H1 (cell line): ENCODE data around the gene HARS1. TPM values are rescaled to one million over a fixed set of nuclear protein-coding genes. Genes with fewer than 3 reads are reported as not detected.
A peak's percentile ranks its signal among the peaks of the same experiment; 100 is the strongest.
"Not testable (repeated sequence)": the region's sequence is repeated elsewhere in the genome, so short reads cannot be mapped to it uniquely, and the experiment has no call there.

Experiments
- CTCF ChIA-PET: fragments of 300-600 bp; sonication (Branson Sonifier 250); formaldehyde crosslinking; loops from one replicate; lab custom pipeline; 2021; ENCODE audit not compliant: partially characterized antibody; lab: Charles Lee
- POLR2A ChIA-PET: fragments of 300-600 bp; sonication (Branson Sonifier 250); formaldehyde crosslinking; loops from one replicate; lab custom pipeline; 2021; ENCODE audit warnings: inconsistent platforms; ENCODE audit not compliant: partially characterized antibody; lab: Charles Lee
- DNase-seq, 2 experiments: peaks; one replicate each; pipeline versions ENCODE4 v3.0.0 to v3.0.0-alpha.2; 2010 to 2022; ENCODE audit warnings: low spot score in 2 of 2, low read depth in 1 of 2, mixed read lengths in 1 of 2
- FAIRE-seq: peaks from 2 replicates; lab custom pipeline; 2011; peaks lifted over from hg19 to GRCh38; lab: Jason Lieb, UNC
- H2AFZ ChIP-seq: 2 replicates; pipeline ENCODE4 v1.8.1; 2012; ENCODE audit warnings: low read length, inconsistent platforms
- H2AK5ac ChIP-seq: 2 replicates; pipeline ENCODE4 v1.6.1; 2013; ENCODE audit warnings: low read depth, low read length
- H2BK120ac ChIP-seq: replicated peaks from 2 replicates; pipeline ENCODE3; 2013; ENCODE audit warnings: low read depth, low read length, inconsistent platforms
- H2BK12ac ChIP-seq: 2 replicates; pipeline ENCODE4 v1.6.1; 2013; ENCODE audit warnings: low read depth, low read length
- H2BK15ac ChIP-seq: 2 replicates; pipeline ENCODE4 v1.6.1; 2013; ENCODE audit warnings: low read length
- H2BK20ac ChIP-seq: 2 replicates; pipeline ENCODE4 v1.6.1; 2013; ENCODE audit warnings: low read length
- H2BK5ac ChIP-seq: 2 replicates; pipeline ENCODE4 v1.6.1; 2013; ENCODE audit warnings: low read depth, low read length
- H3K14ac ChIP-seq: 2 replicates; pipeline ENCODE4 v1.6.1; 2013; ENCODE audit warnings: inconsistent platforms; ENCODE audit not compliant: insufficient read length
- H3K18ac ChIP-seq: 2 replicates; pipeline ENCODE4 v1.6.1; 2013; ENCODE audit warnings: low read length; ENCODE audit errors: extremely low read depth
- H3K23ac ChIP-seq: 2 replicates; pipeline ENCODE4 v1.6.1; 2013; ENCODE audit warnings: inconsistent platforms; ENCODE audit not compliant: insufficient read length
- H3K23me2 ChIP-seq: 2 replicates; pipeline ENCODE4 v1.6.1; 2013; ENCODE audit warnings: low read depth, low read length
- H3K27ac ChIP-seq: 2 replicates; pipeline ENCODE4 v1.6.1; 2011; ENCODE audit warnings: low read depth, low read length, inconsistent platforms
- H3K27me3 ChIP-seq, 4 experiments: replicated peaks in 1 of 4; 1 replicate in 1 of 4; 2 replicates in 3 of 4; pipeline versions ENCODE4 v1.6.1 to v1.8.1; 2011 to 2013; ENCODE audit warnings: low read length in 3 of 4, mild to moderate bottlenecking in 3 of 4, inconsistent platforms in 2 of 4, mixed read lengths in 2 of 4, moderate library complexity in 1 of 4; ENCODE audit not compliant: control insufficient read depth in 3 of 4, insufficient read depth in 3 of 4; ENCODE audit errors: extremely low read depth in 1 of 4
- H3K36me3 ChIP-seq, 4 experiments: 2 replicates each; pipeline versions ENCODE4 v1.6.1 to v1.8.1; 2011 to 2013; ENCODE audit warnings: mild to moderate bottlenecking in 4 of 4, low read length in 3 of 4, moderate library complexity in 2 of 4, control low read depth in 1 of 4, inconsistent platforms in 1 of 4; ENCODE audit not compliant: insufficient read depth in 4 of 4, control insufficient read depth in 2 of 4
- H3K4ac ChIP-seq: replicated peaks from 2 replicates; pipeline ENCODE3; 2013; ENCODE audit warnings: low read length, low read depth, mixed read lengths, inconsistent platforms; ENCODE audit not compliant: insufficient read length
- H3K4me1 ChIP-seq, 4 experiments: replicated peaks in 1 of 4; 1 replicate in 1 of 4; 2 replicates in 3 of 4; pipeline versions ENCODE4 v1.6.1 to v1.8.1; 2011 to 2013; ENCODE audit warnings: low read length in 3 of 4, inconsistent platforms in 2 of 4, mixed read lengths in 1 of 4; ENCODE audit not compliant: insufficient read depth in 4 of 4, control insufficient read depth in 3 of 4
- H3K4me2 ChIP-seq, 2 experiments: 2 replicates each; pipeline versions ENCODE4 v1.6.1 to v1.8.1; 2011 to 2013; ENCODE audit warnings: low read depth in 2 of 2, low read length in 2 of 2, control low read depth in 1 of 2, inconsistent platforms in 1 of 2, mild to moderate bottlenecking in 1 of 2; ENCODE audit not compliant: insufficient read depth in 1 of 2
- H3K4me3 ChIP-seq, 4 experiments: fragments of 200-600, 300-600 bp in 1 of 4; sonication (generic), shearing (Covaris generic), sonication (Bioruptor Twin) in 1 of 4; 2 replicates each; pipeline versions ENCODE4 v1.5.1 to v1.8.1; 2011 to 2016; ENCODE audit warnings: low read length in 4 of 4, low read depth in 3 of 4, control low read depth in 2 of 4, inconsistent platforms in 2 of 4, mild to moderate bottlenecking in 2 of 4, mixed read lengths in 1 of 4, moderate library complexity in 1 of 4; ENCODE audit not compliant: insufficient read depth in 2 of 4; ENCODE audit errors: extremely low read depth in 1 of 4
- H3K56ac ChIP-seq: replicated peaks from 2 replicates; pipeline ENCODE3; 2013; ENCODE audit warnings: low read depth, mild to moderate bottlenecking, mixed read lengths, low read length, inconsistent platforms; ENCODE audit not compliant: insufficient read length
- H3K79me1 ChIP-seq: 2 replicates; pipeline ENCODE4 v1.6.1; 2013; ENCODE audit warnings: low read depth, low read length, control low read depth
- H3K79me2 ChIP-seq, 2 experiments: 2 replicates each; pipeline versions ENCODE4 v1.6.1 to v1.8.1; 2012 to 2013; ENCODE audit warnings: low read length in 2 of 2, mild to moderate bottlenecking in 2 of 2, inconsistent platforms in 1 of 2; ENCODE audit not compliant: insufficient read depth in 2 of 2, control insufficient read depth in 1 of 2
- H3K9ac ChIP-seq, 4 experiments: replicated peaks in 1 of 4; 1 replicate in 1 of 4; 2 replicates in 3 of 4; pipeline versions ENCODE4 v1.6.1 to v1.8.1; 2011 to 2013; ENCODE audit warnings: low read depth in 3 of 4, low read length in 3 of 4, control low read depth in 2 of 4, mild to moderate bottlenecking in 2 of 4, moderate library complexity in 2 of 4, inconsistent platforms in 1 of 4; ENCODE audit errors: extremely low read depth in 1 of 4
- H3K9me3 ChIP-seq, 2 experiments: 2 replicates each; pipeline versions ENCODE4 v1.6.1 to v1.8.1; 2012 to 2013; ENCODE audit warnings: mild to moderate bottlenecking in 2 of 2, moderate library complexity in 2 of 2, control low read depth in 1 of 2, inconsistent platforms in 1 of 2, low read depth in 1 of 2, low read length in 1 of 2, mixed read lengths in 1 of 2; ENCODE audit not compliant: insufficient read depth in 2 of 2
- H4K20me1 ChIP-seq, 2 experiments: replicated peaks in 1 of 2; 2 replicates each; pipeline versions ENCODE3 to v1.8.1; 2011 to 2013; ENCODE audit warnings: inconsistent platforms in 2 of 2, low read length in 2 of 2, mild to moderate bottlenecking in 1 of 2; ENCODE audit not compliant: insufficient read depth in 2 of 2, control insufficient read depth in 1 of 2
- H4K5ac ChIP-seq: 2 replicates; pipeline ENCODE4 v1.6.1; 2013; ENCODE audit warnings: low read length, low read depth, mixed read lengths, inconsistent platforms; ENCODE audit not compliant: insufficient read length
- H4K8ac ChIP-seq: 2 replicates; pipeline ENCODE4 v1.8.0; 2013; ENCODE audit warnings: mild to moderate bottlenecking, moderate library complexity, low read length, inconsistent platforms; ENCODE audit not compliant: insufficient read depth; ENCODE audit errors: extremely low read depth
- H4K91ac ChIP-seq: replicated peaks from 2 replicates; pipeline ENCODE3; 2013; ENCODE audit warnings: low read length, mixed read lengths, inconsistent platforms; ENCODE audit not compliant: insufficient read length
- WGBS, 2 experiments: shearing (Covaris generic) in 1 of 2; methylation state at CpG; one replicate each; pipeline versions ENCODE4 v1.1.6 to v1.1.7; 2013 to 2015; ENCODE audit warnings: low lambda C conversion rate in 2 of 2, mixed read lengths in 2 of 2, inconsistent platforms in 1 of 2, low coverage in 1 of 2, missing lambda C conversion rate in 1 of 2; ENCODE audit not compliant: insufficient replicate concordance in 2 of 2, insufficient coverage in 1 of 2, insufficient read length in 1 of 2; ENCODE audit errors: extremely low coverage in 1 of 2, missing lambda C conversion rate in 1 of 2; 5-methylcytosine and 5-hydroxymethylcytosine counted together
- microRNA-seq, 2 experiments: library from miRNA; unstranded; fragments of <30 nt; microRNA quantifications; one replicate each; pipeline versions ENCODE4 to v1.2.0, GENCODE V29; 2016 to 2020; ENCODE audit warnings: borderline microRNAs expressed in 2 of 2, borderline number of aligned reads in 2 of 2, borderline replicate concordance in 1 of 2
- polyA plus RNA-seq, 7 experiments: library from polyadenylated mRNA; depleted of rRNA in 3 of 7; stranded (reverse) in 5 of 7; unstranded in 2 of 7; fragments of >200 nt in 5 of 7; fragments of 200-250 nt in 2 of 7; gene quantifications; 1 replicate in 5 of 7; 2 replicates in 1 of 7; 4 replicates in 1 of 7; pipeline versions ENCODE4 v1.2.1 to v1.2.3, GENCODE V29; 2011 to 2013; ENCODE audit warnings: missing spikeins in 2 of 7, mixed read lengths in 2 of 7
- small RNA-seq: library from polyadenylated mRNA; stranded (forward); fragments of <200 nt; extraction: miRNeasy Mini kit (QIAGEN cat#:217004); gene quantifications from one replicate; pipeline ENCODE3, GENCODE V24; 2013; ENCODE audit not compliant: insufficient read depth
- total RNA-seq: library from RNA; stranded (reverse); fragmentation: NEBNext Ultra II Directional; extraction: Animal tissue kit (Norgen Biotek cat#: 25700); gene quantifications from 2 replicates; pipeline ENCODE4 v1.2.1, GENCODE V29; 2021

Gene HARS1
- total and polyA plus RNA-seq, 2 of the 8 experiments (the other 6 are each of a cell fraction or from before 2014, with no cell fraction given), result 27.8 to 56.8 TPM

- 87% methylated on average over 10 of the region's 10 CpGs; no CpG with 5 or more reads in 1 of the 2 experiments for WGBS, 2 experiments
- H3K4me1 ChIP-seq, H4K20me1 ChIP-seq, H2AK5ac ChIP-seq, H2BK12ac ChIP-seq, H3K27ac ChIP-seq, H3K9ac ChIP-seq, H2BK120ac ChIP-seq, H4K8ac ChIP-seq, H2AFZ ChIP-seq, H3K4ac ChIP-seq, H3K27me3 ChIP-seq, H4K91ac ChIP-seq, H2BK5ac ChIP-seq, H3K56ac ChIP-seq, H3K79me2 ChIP-seq, H2BK20ac ChIP-seq, H3K18ac ChIP-seq, H3K23me2 ChIP-seq, DNase-seq, H3K4me3 ChIP-seq, H3K36me3 ChIP-seq, FAIRE-seq, H3K14ac ChIP-seq, H3K79me1 ChIP-seq, H4K5ac ChIP-seq, H3K23ac ChIP-seq, H2BK15ac ChIP-seq, H3K4me2 ChIP-seq: not testable (repeated sequence)
- ChIA-PET CTCF (interaction anchor here (1.0 kb wide), 1 partner anchor 10 kb away, joined by 8 read pairs; no protein-coding TSS in a partner anchor), POLR2A (interaction anchor here (1.2 kb wide), 1 partner anchor 77 kb away, joined by 4 read pairs; the partner anchor contains the start of gene EIF4EBP3)
- peaks cover 30 to 42% of the 10 kb centered on the region in 2 experiments for H3K9me3 ChIP-seq
Measured at GRCh38 chr5:140624886-140625285, 66.3 kb downstream of the HARS1 start.

Small RNA genes lying within 50 kb of the gene (microRNA-seq; reads per million reads assigned to microRNA genes)
- gene MIR3655, result 0 to 0.20 reads per million in 2 experiments

Small RNA genes lying within 50 kb of the gene (small RNA-seq; reads per million reads assigned to genes)
- gene VTRNA1-1 (70.3 reads per million, percentile 97 among the genes with 10 or more reads in this experiment), gene VTRNA1-2 (not detected), gene VTRNA1-3 (9.4 reads per million, percentile 80 among the genes with 10 or more reads in this experiment)

Other genes with a start within 250 kb of the HARS1 start
- gene EIF4EBP3, start 143.7 kb downstream of the HARS1 start, total RNA-seq, result 8.9 and 11.7 TPM in 2 replicates
- 11.0 and 11.1 TPM in 2 replicates for gene EIF4EBP3, start 143.7 kb downstream of the HARS1 start, polyA plus RNA-seq (2011; rRNA removed)
- 34.3 and 39.4 TPM in 2 replicates for gene SRA1, start 133.9 kb downstream of the HARS1 start, total RNA-seq
- 26.0 and 27.4 TPM in 2 replicates for gene SRA1, start 133.9 kb downstream of the HARS1 start, polyA plus RNA-seq (2011; rRNA removed)
- gene APBB3, start 126.8 kb downstream of the HARS1 start, total RNA-seq, result 12.0 and 16.0 TPM in 2 replicates
- 21.9 and 30.0 TPM in 2 replicates for gene APBB3, start 126.8 kb downstream of the HARS1 start, polyA plus RNA-seq (2011; rRNA removed)
- 78.6 and 81.9 TPM in 2 replicates for gene SLC35A4, start 126.5 kb downstream of the HARS1 start, total RNA-seq
- 131 and 133 TPM in 2 replicates for gene SLC35A4, start 126.5 kb downstream of the HARS1 start, polyA plus RNA-seq (2011; rRNA removed)
- 0.48 TPM in 1 of 2 replicates, not detected in the other for gene CD14, start 58.2 kb downstream of the HARS1 start, total RNA-seq
- gene CD14, start 58.2 kb downstream of the HARS1 start, polyA plus RNA-seq (2011; rRNA removed), result 0.15 and 0.24 TPM in 2 replicates
- gene TMCO6, start 51.9 kb downstream of the HARS1 start, total RNA-seq, result 21.9 and 29.0 TPM in 2 replicates
- 40.9 and 53.6 TPM in 2 replicates for gene TMCO6, start 51.9 kb downstream of the HARS1 start, polyA plus RNA-seq (2011; rRNA removed)
- 75.2 and 77.1 TPM in 2 replicates for gene NDUFA2, start 43.7 kb downstream of the HARS1 start, total RNA-seq
- gene NDUFA2, start 43.7 kb downstream of the HARS1 start, polyA plus RNA-seq (2011; rRNA removed), result 146 and 154 TPM in 2 replicates
- gene IK, start 43.5 kb downstream of the HARS1 start, total RNA-seq, result 57.4 and 63.4 TPM in 2 replicates
- gene IK, start 43.5 kb downstream of the HARS1 start, polyA plus RNA-seq (2011; rRNA removed), result 25.3 and 41.7 TPM in 2 replicates
- gene WDR55, start 26.5 kb downstream of the HARS1 start, total RNA-seq, result 22.7 and 22.8 TPM in 2 replicates
- 15.3 and 19.5 TPM in 2 replicates for gene WDR55, start 26.5 kb downstream of the HARS1 start, polyA plus RNA-seq (2011; rRNA removed)
- gene DND1, start 17.8 kb downstream of the HARS1 start, total RNA-seq, result 0.41 and 0.84 TPM in 2 replicates
- 2.1 and 3.5 TPM in 2 replicates for gene DND1, start 17.8 kb downstream of the HARS1 start, polyA plus RNA-seq (2011; rRNA removed)
- 21.4 and 23.1 TPM in 2 replicates for gene HARS2, start 85 bp upstream of the HARS1 start, total RNA-seq
- gene HARS2, start 85 bp upstream of the HARS1 start, polyA plus RNA-seq (2011; rRNA removed), result 12.9 and 16.1 TPM in 2 replicates
- 56.8 and 58.8 TPM in 2 replicates for gene ZMAT2, start 9.1 kb upstream of the HARS1 start, total RNA-seq
- 38.9 and 65.9 TPM in 2 replicates for gene ZMAT2, start 9.1 kb upstream of the HARS1 start, polyA plus RNA-seq (2011; rRNA removed)
- 0.50 and 0.52 TPM in 2 replicates for gene PCDHA1, start 94.8 kb upstream of the HARS1 start, total RNA-seq
- gene PCDHA1, start 94.8 kb upstream of the HARS1 start, polyA plus RNA-seq (2011; rRNA removed), result 0.23 and 0.52 TPM in 2 replicates
- gene PCDHA2, start 103.5 kb upstream of the HARS1 start, total RNA-seq, result 1.9 TPM in 2 replicates
- 0.86 and 1.2 TPM in 2 replicates for gene PCDHA2, start 103.5 kb upstream of the HARS1 start, polyA plus RNA-seq (2011; rRNA removed)
- 0.67 and 0.80 TPM in 2 replicates for gene PCDHA3, start 109.7 kb upstream of the HARS1 start, total RNA-seq
- gene PCDHA3, start 109.7 kb upstream of the HARS1 start, polyA plus RNA-seq (2011; rRNA removed), result 0.48 and 0.61 TPM in 2 replicates
- gene PCDHA4, start 115.7 kb upstream of the HARS1 start, total RNA-seq, result 5.3 and 5.7 TPM in 2 replicates
- 3.7 and 3.8 TPM in 2 replicates for gene PCDHA4, start 115.7 kb upstream of the HARS1 start, polyA plus RNA-seq (2011; rRNA removed)
- 0.52 and 0.76 TPM in 2 replicates for gene PCDHA5, start 130.2 kb upstream of the HARS1 start, total RNA-seq
- gene PCDHA5, start 130.2 kb upstream of the HARS1 start, polyA plus RNA-seq (2011; rRNA removed), result 0.28 and 0.33 TPM in 2 replicates
- 6.5 and 7.1 TPM in 2 replicates for gene PCDHA6, start 136.6 kb upstream of the HARS1 start, total RNA-seq
- gene PCDHA6, start 136.6 kb upstream of the HARS1 start, polyA plus RNA-seq (2011; rRNA removed), result 0.50 and 0.71 TPM in 2 replicates
- gene PCDHA7, start 142.9 kb upstream of the HARS1 start, total RNA-seq, result 1.6 and 2.7 TPM in 2 replicates
- gene PCDHA7, start 142.9 kb upstream of the HARS1 start, polyA plus RNA-seq (2011; rRNA removed), result 0.86 and 0.89 TPM in 2 replicates
- gene PCDHA8, start 149.8 kb upstream of the HARS1 start, total RNA-seq, result 0.52 and 0.96 TPM in 2 replicates
- 0.14 and 0.17 TPM in 2 replicates for gene PCDHA8, start 149.8 kb upstream of the HARS1 start, polyA plus RNA-seq (2011; rRNA removed)
- gene PCDHA9, start 157.0 kb upstream of the HARS1 start, total RNA-seq, result 0.28 and 0.36 TPM in 2 replicates
- gene PCDHA9, start 157.0 kb upstream of the HARS1 start, polyA plus RNA-seq (2011; rRNA removed), result 0.12 and 0.17 TPM in 2 replicates
- 5.4 and 5.5 TPM in 2 replicates for gene PCDHA10, start 164.5 kb upstream of the HARS1 start, total RNA-seq
- gene PCDHA10, start 164.5 kb upstream of the HARS1 start, polyA plus RNA-seq (2011; rRNA removed), result 2.8 TPM in 2 replicates
- gene PCDHA11, start 177.6 kb upstream of the HARS1 start, total RNA-seq, result 6.6 and 6.9 TPM in 2 replicates
- gene PCDHA11, start 177.6 kb upstream of the HARS1 start, polyA plus RNA-seq (2011; rRNA removed), result 4.7 and 6.5 TPM in 2 replicates
- 9.3 and 10.6 TPM in 2 replicates for gene PCDHA12, start 183.9 kb upstream of the HARS1 start, total RNA-seq
- gene PCDHA12, start 183.9 kb upstream of the HARS1 start, polyA plus RNA-seq (2011; rRNA removed), result 4.2 and 5.7 TPM in 2 replicates
- gene PCDHA13, start 190.8 kb upstream of the HARS1 start, total RNA-seq, result 1.1 and 1.2 TPM in 2 replicates
- gene PCDHA13, start 190.8 kb upstream of the HARS1 start, polyA plus RNA-seq (2011; rRNA removed), result 1.3 and 1.4 TPM in 2 replicates
- gene PCDHAC1, start 234.9 kb upstream of the HARS1 start, total RNA-seq, result 4.5 and 5.0 TPM in 2 replicates
- 2.2 and 2.4 TPM in 2 replicates for gene PCDHAC1, start 234.9 kb upstream of the HARS1 start, polyA plus RNA-seq (2011; rRNA removed)